Astrocyte of the spinal cord (primary cell): ENCODE measurements around the gene RPUSD3.

Experiments
- DNase-seq: peaks from one replicate; pipeline ENCODE4 v3.0.0; 2011; ENCODE audit warnings: low read depth, low spot score
- H3K4me3 ChIP-seq: 2 replicates; pipeline ENCODE4 v1.5.1; 2011; ENCODE audit warnings: low read depth, mild to moderate bottlenecking, low read length, moderate library complexity
- in situ Hi-C: cut with HindIII; loops from 2 replicates; pipeline ENCODE4 v1.10.0; 2017; ENCODE audit warnings: low sequenced_read_pairs
- TF ChIP-seq, protein P1 (sequence below): IDR thresholded peaks from 2 replicates; pipeline ENCODE4 v1.5.1; 2012; ENCODE audit warnings: low read depth, mild to moderate bottlenecking, low read length, inconsistent platforms

RPUSD3 gene

DNA sequence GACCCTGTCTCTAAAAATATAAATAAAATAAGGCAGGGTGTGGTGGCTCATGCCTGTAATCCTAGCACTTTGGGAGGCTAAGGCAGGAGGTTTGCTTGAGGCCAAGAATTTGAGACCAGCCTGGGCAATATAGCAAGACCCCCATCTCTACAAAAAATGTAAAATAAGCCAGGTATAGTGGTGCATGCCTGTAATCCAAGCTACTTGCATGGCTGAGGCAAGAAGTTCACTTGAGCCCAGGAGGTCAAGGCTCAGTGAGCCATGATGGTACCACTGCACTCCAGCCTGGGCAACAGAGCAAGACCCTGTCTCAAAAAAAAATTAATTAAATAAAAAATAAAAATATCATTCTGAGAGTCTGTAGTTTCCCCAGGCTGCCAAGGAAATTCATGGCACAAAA lies 42.5 kb upstream of the RPUSD3 start:
- in situ Hi-C loops: no loop called here
- H3K4me3 ChIP-seq: no peak overlapping the region
- TF ChIP-seq, protein P1, sequence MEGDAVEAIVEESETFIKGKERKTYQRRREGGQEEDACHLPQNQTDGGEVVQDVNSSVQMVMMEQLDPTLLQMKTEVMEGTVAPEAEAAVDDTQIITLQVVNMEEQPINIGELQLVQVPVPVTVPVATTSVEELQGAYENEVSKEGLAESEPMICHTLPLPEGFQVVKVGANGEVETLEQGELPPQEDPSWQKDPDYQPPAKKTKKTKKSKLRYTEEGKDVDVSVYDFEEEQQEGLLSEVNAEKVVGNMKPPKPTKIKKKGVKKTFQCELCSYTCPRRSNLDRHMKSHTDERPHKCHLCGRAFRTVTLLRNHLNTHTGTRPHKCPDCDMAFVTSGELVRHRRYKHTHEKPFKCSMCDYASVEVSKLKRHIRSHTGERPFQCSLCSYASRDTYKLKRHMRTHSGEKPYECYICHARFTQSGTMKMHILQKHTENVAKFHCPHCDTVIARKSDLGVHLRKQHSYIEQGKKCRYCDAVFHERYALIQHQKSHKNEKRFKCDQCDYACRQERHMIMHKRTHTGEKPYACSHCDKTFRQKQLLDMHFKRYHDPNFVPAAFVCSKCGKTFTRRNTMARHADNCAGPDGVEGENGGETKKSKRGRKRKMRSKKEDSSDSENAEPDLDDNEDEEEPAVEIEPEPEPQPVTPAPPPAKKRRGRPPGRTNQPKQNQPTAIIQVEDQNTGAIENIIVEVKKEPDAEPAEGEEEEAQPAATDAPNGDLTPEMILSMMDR: no peak
- no peak for DNase-seq

GRCh38 chr3:9884555-9885165 lies 40.9 kb upstream of the RPUSD3 start:
- in situ Hi-C loops: no loop called here
- no peak overlapping the region for H3K4me3 ChIP-seq
- TF ChIP-seq, protein P1: no peak
- peak; percentile 68 for DNase-seq

DNA sequence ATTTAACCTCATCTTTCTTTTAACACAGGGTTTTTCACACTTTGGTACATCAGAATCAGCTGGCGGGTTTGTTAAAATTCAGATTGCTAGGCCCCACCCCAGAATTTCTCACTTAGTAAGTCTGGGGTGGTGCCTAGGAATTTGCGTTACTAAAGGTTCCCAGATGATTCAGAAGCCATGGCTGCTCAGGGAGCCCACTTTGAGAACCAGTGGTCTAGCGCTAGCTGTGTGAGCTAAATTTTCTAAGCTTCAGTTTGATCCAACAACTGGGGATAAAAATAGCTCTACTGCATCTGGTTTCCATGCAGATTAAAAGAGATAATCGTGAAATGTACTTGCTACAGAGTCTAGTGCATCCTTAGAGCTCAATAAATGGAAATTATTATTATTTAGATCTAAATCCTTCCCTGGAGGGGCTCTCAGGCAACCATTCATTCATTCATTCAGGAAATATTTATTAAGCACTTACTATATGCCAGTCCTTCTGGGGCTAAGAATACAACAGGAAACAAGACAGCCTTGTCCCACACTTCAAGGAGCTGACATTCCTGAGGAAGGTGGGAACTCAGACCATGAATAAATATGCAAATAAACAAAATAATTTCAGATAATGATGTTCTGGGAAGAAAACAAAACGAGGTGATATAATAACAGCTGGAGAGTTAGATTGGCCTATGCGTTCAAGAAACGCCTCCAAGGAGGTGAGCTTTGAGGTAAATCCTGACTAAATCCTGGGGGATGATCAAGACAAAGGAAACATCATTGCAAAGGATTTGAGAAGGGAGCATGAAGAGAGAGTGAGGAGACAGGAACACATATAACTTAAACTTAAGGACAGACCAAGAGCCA lies 40.1 kb upstream of the RPUSD3 start:
- TF ChIP-seq, protein P1: no peak
- peak; percentile 33 for DNase-seq
- in situ Hi-C loops: no loop called here
- no peak overlapping the region for H3K4me3 ChIP-seq

- no peak for DNase-seq
- in situ Hi-C loops: no loop called here
- TF ChIP-seq, protein P1: no peak
Observed at GRCh38 chr3:9881441-9881840, 37.6 kb upstream of the RPUSD3 start.

DNA sequence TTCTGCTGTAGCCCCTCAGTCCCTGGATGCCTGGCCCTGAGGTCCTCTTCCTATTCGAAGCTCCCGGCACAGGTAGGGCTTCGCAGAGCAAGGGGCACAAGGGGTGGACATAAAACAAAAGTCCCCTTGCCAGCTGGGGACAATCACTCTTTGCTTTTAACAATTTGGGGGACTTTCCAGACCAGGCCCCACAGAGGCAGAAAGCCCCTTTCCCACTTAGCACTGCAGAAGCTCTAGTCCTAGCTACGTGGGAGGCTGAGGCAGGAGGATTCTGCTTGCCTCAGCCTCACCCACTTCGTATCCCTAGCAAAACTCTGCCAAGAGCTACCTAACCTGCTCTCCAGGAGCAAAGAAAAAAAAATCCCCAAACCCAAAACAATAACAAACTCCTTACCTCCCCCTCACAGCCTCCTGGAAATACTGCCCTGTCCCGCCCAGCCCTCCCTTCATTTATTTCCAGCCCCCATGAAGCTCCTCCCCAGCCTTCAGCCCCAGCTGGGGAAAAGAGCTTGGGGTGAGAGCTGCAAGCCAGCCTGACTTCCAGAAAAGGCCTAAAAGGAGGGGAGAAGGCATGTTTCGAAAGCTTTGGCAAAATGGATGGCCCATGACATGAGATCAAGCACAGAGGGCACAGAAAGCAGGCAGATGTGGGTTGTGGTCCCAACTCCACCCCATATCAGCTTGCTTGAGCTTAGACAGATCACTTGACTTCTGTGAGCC lies 36.2 kb upstream of the RPUSD3 start, which contains the start of gene CIDEC:
CIDEC (minus strand) TSS at position 424 of the 720 bp plus-strand sequence. CDS start 1,767 bp downstream, outside the sequence.
- DNase-seq: no peak
- H3K4me3 ChIP-seq: no peak within 1 kb of the TSS
- in situ Hi-C loops: no loop called here
- TF ChIP-seq, protein P1: no peak

More at GRCh38 chr3:9881441-9881840, 37.6 kb upstream of the RPUSD3 start:
- H3K4me3 ChIP-seq: no peak overlapping the region

DNA sequence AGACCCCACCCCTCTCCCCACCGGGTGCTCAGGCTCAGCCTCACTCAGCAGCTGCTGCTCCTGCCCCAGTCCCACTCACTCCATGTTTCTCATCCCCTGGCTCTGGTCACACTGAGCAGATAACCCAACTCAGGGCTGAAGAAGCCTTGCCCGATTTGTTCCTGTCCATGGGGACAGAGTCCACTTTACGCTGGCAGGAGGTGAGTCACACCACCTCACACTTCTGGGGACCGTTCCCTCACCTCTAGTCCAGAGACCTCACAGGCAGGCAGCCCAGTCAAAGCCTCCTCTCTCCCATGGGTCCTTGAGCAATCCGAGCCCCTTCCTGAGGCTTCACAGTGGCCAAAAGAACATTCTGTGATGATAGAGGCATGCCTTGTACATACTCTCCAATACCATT lies 34.9 kb upstream of the RPUSD3 start:
- TF ChIP-seq, protein P1: no peak
- H3K4me3 ChIP-seq: no peak overlapping the region
- no peak for DNase-seq
- in situ Hi-C loops: no loop called here
